HL-60 (cell line): Measurements from ENCODE around the gene CD44.

Source experiments
- DNase-seq, 2 experiments: peaks; one replicate each; pipeline ENCODE4 v3.0.0-alpha.2; 2010 to 2020; ENCODE audit warnings: low read depth in 1 of 2, low spot score in 1 of 2
- H3K27ac ChIP-seq: fragments of 250-450 bp; sonication (Bioruptor Pico); replicated peaks from 2 replicates; pipeline ENCODE4 v1.5.1; 2020; ENCODE audit warnings: mild to moderate bottlenecking, moderate library complexity
- H3K27me3 ChIP-seq: fragments of 250-450 bp; sonication (Bioruptor Pico); 2 replicates; pipeline ENCODE4 v1.5.1; 2021; ENCODE audit warnings: mild to moderate bottlenecking, moderate library complexity; ENCODE audit not compliant: insufficient read depth, poor library complexity, severe bottlenecking
- H3K4me3 ChIP-seq: replicated peaks from 2 replicates; pipeline ENCODE4 v1.5.1; 2011; ENCODE audit warnings: mild to moderate bottlenecking, control low read depth, low read length; ENCODE audit not compliant: insufficient read depth
- GABPA ChIP-seq: IDR thresholded peaks from 2 replicates; pipeline ENCODE4 v1.6.1; 2012; ENCODE audit warnings: low read depth
- POLR2AphosphoS5 ChIP-seq: IDR thresholded peaks from 2 replicates; pipeline ENCODE4 v1.6.1; 2012; ENCODE audit warnings: low read depth
- REST ChIP-seq: IDR thresholded peaks from 2 replicates; pipeline ENCODE4 v1.6.1; 2012; ENCODE audit warnings: low read depth; ENCODE audit not compliant: insufficient replicate concordance
- SPI1 ChIP-seq: IDR thresholded peaks from 2 replicates; pipeline ENCODE4 v1.6.1; 2012; ENCODE audit warnings: low read depth, mild to moderate bottlenecking, borderline replicate concordance
- TF ChIP-seq, protein P1 (sequence below): IDR thresholded peaks from one replicate; pipeline ENCODE4 v1.5.1; 2011; ENCODE audit warnings: low read length, control low read depth, inconsistent platforms; ENCODE audit not compliant: insufficient read depth

CD44 gene

GRCh38 chr11:35275786-35276170 is 136.8 kb downstream of the CD44 start:
- Histone ChIP-seq H3K4me3 (no peak overlapping the region), H3K27me3 (no peaks in the 10 kb centered on the region), H3K27ac (no peak overlapping the region)
- no peak for DNase-seq
- TF ChIP-seq GABPA: no peak
- no peak for TF ChIP-seq POLR2AphosphoS5
- TF ChIP-seq REST: no peak
- TF ChIP-seq, protein P1, sequence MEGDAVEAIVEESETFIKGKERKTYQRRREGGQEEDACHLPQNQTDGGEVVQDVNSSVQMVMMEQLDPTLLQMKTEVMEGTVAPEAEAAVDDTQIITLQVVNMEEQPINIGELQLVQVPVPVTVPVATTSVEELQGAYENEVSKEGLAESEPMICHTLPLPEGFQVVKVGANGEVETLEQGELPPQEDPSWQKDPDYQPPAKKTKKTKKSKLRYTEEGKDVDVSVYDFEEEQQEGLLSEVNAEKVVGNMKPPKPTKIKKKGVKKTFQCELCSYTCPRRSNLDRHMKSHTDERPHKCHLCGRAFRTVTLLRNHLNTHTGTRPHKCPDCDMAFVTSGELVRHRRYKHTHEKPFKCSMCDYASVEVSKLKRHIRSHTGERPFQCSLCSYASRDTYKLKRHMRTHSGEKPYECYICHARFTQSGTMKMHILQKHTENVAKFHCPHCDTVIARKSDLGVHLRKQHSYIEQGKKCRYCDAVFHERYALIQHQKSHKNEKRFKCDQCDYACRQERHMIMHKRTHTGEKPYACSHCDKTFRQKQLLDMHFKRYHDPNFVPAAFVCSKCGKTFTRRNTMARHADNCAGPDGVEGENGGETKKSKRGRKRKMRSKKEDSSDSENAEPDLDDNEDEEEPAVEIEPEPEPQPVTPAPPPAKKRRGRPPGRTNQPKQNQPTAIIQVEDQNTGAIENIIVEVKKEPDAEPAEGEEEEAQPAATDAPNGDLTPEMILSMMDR: no peak
- no peak for TF ChIP-seq SPI1

DNA sequence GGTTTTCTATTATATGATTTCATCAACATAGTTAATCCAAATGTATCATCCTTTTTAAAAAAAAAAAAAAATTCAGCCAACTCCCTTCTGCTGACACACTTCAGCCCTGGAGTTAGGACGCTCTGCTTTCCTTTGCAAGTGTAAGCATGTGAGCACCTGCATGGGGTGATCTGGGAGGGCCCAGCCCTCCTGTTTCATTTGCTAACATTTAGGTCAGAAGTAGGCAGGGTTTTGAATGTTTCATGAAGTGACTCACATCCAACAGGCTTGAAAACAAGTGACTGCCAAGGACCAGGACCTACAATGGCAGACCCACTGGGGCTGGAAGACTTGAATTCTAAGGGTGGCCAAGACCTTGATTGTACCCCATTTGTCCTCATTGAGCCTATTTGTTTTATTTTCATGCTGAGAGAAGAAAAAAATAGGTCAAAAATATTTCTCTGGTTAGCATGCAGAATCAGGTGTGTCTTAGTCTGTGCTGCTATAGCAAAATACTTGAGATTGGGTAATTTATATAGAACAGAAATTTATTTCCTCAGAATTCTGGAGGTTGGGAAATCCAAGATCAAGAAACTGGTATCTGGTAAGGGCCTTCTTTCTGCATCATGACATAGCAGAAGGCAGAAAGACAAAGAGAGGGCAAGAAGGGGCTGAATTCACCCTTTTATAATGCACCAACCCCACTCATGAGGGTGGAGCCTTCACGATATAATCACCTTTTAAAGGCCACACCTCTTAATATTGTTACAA is 137.6 kb downstream of the CD44 start:
- H3K4me3 ChIP-seq: no peak overlapping the region
- H3K27me3 ChIP-seq: no peaks in the 10 kb centered on the region
- DNase-seq: no peak
- TF ChIP-seq GABPA: no peak
- TF ChIP-seq REST: no peak
- TF ChIP-seq, protein P1: no peak
- TF ChIP-seq POLR2AphosphoS5: no peak
- TF ChIP-seq SPI1: no peak
- H3K27ac ChIP-seq: no peak overlapping the region

- DNase-seq: no peak
- H3K27ac ChIP-seq: no peak overlapping the region
Measured at GRCh38 chr11:35277827-35278226, 138.9 kb downstream of the CD44 start.

More at GRCh38 chr11:35277827-35278226, 138.9 kb downstream of the CD44 start:
- no peak overlapping the region for H3K4me3 ChIP-seq
- no peaks in the 10 kb centered on the region for H3K27me3 ChIP-seq
- TF ChIP-seq SPI1 (no peak), GABPA (no peak), POLR2AphosphoS5 (no peak), REST (no peak)
- TF ChIP-seq, protein P1: no peak
